ENCODE data around the gene ARX. TPM values are rescaled to one million over a fixed set of nuclear protein-coding genes. Genes with fewer than 3 reads are reported as not detected.

Gene ARX
- total RNA-seq, 1 donor from 2014 or later: not detected

DNA sequence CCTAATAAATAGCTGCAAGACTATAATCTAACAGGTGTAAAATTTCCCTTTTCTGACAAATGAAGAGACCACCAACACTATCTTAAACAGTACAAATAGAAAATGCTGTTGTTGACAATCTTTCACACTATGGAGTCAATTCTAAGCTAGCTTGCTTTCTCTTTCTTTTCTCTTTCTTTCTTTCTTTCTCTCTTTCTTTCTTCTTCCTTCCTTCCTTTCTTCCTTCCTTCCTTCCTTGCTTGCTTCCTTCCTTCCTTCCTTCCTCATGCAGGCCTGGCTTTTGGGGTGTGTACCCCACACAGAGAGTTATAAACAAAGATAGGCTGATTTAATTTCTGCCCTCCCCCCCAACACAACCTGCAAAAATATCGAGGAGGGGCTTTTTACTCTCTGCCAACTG is 8.1 kb upstream of the ARX start:
- no peak for DNase-seq (ENCODE audit: low spot score)
- no peak overlapping the region for H3K4me3 Mint-ChIP-seq (ENCODE audit: low read depth)
- H3K27me3 Mint-ChIP-seq (ENCODE audit: low read depth): peaks cover 53% of the 10 kb centered on the region
- intact Hi-C loops (cut with micrococcal nuclease): no loop called here
- no peaks in the 10 kb centered on the region for H3K9me3 Mint-ChIP-seq
- H3K36me3 Mint-ChIP-seq (ENCODE audit: low read depth): no peaks in the 10 kb centered on the region
- H3K4me1 Mint-ChIP-seq (ENCODE audit: low read depth): peaks cover 3% of the 10 kb centered on the region
- H3K27ac Mint-ChIP-seq: no peak overlapping the region

DNA sequence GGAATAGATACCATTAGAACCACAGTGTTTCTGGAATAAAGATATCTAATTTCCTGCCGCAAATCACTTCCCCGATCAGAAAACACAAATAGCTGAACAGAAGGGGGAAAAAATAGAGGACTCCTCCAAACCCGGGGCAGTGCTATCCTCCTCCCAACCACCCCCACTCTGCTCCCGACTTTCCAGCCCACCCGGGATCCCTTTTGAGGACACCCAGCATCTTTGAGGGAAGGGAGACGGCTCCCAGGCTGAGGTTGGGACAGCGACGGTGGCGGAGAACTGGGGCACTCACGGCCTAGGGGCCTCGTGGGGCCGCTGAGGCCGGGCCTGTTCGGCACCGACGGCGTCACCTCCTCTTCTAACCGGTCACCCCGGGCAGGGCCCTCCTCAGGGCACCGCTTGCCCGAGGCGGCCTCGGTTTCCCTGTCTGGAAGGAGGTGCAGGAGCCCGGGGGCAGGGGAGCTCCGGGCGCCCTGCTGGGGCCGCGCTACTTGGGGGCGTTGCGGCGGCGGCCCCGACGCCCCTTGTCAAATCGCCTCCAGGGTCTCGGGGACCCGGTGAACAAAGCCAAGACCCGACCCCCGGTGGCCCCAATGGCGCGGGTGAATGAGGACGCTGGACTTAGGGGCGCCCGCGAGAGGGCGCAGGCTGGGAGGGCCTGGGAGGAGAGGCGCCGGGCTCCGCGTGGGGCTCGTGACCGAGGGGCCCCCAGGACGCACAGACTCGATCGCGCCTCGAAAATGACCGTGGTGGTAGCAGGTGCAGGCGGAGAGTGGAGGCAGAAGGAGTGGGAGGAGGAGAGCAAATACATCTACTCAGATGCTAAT is 6.9 kb upstream of the ARX start:
- no peaks in the 10 kb centered on the region for H3K36me3 Mint-ChIP-seq (ENCODE audit: low read depth)
- no peaks in the 10 kb centered on the region for H3K9me3 Mint-ChIP-seq
- H3K27ac Mint-ChIP-seq: no peak overlapping the region
- H3K4me3 Mint-ChIP-seq (ENCODE audit: low read depth): no peak overlapping the region
- DNase-seq (ENCODE audit: low spot score): no peak
- intact Hi-C loops (cut with micrococcal nuclease): no loop called here
- peaks cover 4% of the 10 kb centered on the region for H3K4me1 Mint-ChIP-seq (ENCODE audit: low read depth)
- H3K27me3 Mint-ChIP-seq (ENCODE audit: low read depth): peaks cover 60% of the 10 kb centered on the region

DNA sequence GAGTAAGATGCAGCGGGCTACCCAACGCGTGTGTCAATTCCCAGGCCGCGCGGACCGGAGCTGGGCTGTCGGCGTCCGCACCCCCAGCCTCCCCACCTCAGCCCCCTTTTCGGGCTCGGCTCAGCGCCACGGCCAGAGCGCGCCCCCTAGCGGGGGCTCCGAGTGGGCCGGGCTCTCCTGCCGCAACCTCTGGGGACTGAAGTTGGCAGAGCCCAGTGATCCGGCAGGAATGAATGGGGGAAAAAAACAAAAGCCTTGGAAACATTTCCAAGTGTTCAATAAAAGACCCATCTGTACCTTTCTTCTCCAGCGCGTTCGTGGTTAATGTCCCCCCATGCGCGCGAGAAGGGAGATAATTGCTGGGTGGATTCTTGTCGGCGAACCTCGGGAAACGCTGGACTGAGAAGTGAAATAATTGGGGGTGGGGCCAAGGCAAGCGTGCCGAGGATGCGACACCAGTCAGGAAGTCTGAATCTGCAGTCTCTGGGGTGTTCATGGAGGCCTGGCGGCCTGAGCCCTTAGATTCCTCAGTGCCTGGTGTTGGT is 5.2 kb upstream of the ARX start:
- DNase-seq (ENCODE audit: low spot score): no peak
- no peaks in the 10 kb centered on the region for H3K36me3 Mint-ChIP-seq (ENCODE audit: low read depth)
- no peak overlapping the region for H3K27ac Mint-ChIP-seq
- H3K27me3 Mint-ChIP-seq (ENCODE audit: low read depth): peaks cover 71% of the 10 kb centered on the region
- intact Hi-C loops (cut with micrococcal nuclease): loop anchor here (2.0 kb wide), 1 partner anchor 124 kb away; no protein-coding TSS in a partner anchor
- peaks cover 7% of the 10 kb centered on the region for H3K4me1 Mint-ChIP-seq (ENCODE audit: low read depth)
- H3K4me3 Mint-ChIP-seq (ENCODE audit: low read depth): peak overlapping the region; percentile 39
- no peaks in the 10 kb centered on the region for H3K9me3 Mint-ChIP-seq

DNA sequence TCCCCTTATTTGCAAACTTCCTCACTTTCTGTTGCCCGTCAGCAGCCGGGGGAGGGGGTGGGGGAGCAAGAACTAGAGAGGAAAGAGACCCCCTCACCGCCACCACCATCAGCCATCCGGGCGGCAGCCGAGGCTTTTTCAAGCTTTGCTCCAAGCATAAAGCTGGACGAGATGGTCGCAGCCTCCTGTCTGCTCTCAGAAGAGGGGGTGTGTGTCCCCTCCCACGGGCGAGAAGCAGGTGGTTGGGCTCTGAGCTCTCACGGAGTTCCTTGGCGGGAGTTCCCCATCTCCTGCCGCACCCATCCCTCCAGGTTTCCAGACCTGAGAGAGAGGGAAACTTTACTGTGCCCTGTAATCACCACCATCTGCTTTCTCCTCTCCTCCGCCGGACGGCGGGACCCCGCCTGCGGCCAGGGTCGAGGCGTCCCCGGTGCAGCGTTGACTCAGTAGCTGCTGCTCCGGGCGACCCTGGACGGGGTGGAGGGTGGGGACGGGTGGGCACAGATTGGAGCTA is 4.7 kb upstream of the ARX start:
- no peak overlapping the region for H3K4me3 Mint-ChIP-seq (ENCODE audit: low read depth)
- H3K27ac Mint-ChIP-seq: no peak overlapping the region
- peaks cover 70% of the 10 kb centered on the region for H3K27me3 Mint-ChIP-seq (ENCODE audit: low read depth)
- intact Hi-C loops (cut with micrococcal nuclease): loop anchor here (2.0 kb wide), 1 partner anchor 124 kb away; no protein-coding TSS in a partner anchor
- no peaks in the 10 kb centered on the region for H3K9me3 Mint-ChIP-seq
- no peaks in the 10 kb centered on the region for H3K36me3 Mint-ChIP-seq (ENCODE audit: low read depth)
- H3K4me1 Mint-ChIP-seq (ENCODE audit: low read depth): peaks cover 7% of the 10 kb centered on the region
- no peak for DNase-seq (ENCODE audit: low spot score)

DNA sequence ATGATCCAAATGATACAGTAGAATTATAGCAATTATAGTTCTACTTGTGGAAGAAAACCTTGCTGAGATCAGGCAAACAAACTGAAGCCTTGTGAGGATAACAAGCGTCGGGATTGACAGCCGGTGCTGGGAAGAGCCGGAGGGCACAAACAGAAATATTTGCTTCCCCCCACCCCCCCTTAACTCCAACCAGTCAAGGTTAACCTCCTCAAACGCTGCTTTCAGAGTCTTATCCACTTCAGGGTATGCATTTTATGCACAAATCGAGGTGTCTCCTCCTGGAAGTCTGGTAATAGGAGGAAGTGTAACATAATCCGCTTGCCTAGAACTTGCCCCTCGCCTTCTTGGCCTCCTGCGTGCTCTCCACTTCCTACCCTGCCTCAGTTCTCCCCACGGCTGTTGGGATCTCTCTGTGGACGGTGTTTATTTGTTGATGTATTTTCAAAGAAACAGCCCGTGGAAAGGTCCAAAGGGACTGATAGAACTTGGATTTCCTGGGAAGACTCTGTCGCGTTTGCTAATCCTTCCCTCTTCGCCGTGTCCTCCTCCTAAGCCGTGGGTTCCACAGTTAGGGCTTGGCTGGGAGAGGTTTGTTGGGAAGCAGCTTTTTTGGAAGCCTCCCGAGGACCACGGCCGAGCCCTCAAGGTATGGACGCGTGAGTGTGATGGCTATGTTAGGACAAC is 4.1 kb upstream of the ARX start:
- DNase-seq (ENCODE audit: low spot score): no peak
- H3K27ac Mint-ChIP-seq: no peak overlapping the region
- no peaks in the 10 kb centered on the region for H3K36me3 Mint-ChIP-seq (ENCODE audit: low read depth)
- H3K27me3 Mint-ChIP-seq (ENCODE audit: low read depth): peaks cover 73% of the 10 kb centered on the region
- H3K4me3 Mint-ChIP-seq (ENCODE audit: low read depth): no peak overlapping the region
- intact Hi-C loops (cut with micrococcal nuclease): loop anchor here (2.0 kb wide), 2 partner anchors 15 to 125 kb away; no protein-coding TSS in a partner anchor
- no peaks in the 10 kb centered on the region for H3K9me3 Mint-ChIP-seq
- peaks cover 7% of the 10 kb centered on the region for H3K4me1 Mint-ChIP-seq (ENCODE audit: low read depth)

DNA sequence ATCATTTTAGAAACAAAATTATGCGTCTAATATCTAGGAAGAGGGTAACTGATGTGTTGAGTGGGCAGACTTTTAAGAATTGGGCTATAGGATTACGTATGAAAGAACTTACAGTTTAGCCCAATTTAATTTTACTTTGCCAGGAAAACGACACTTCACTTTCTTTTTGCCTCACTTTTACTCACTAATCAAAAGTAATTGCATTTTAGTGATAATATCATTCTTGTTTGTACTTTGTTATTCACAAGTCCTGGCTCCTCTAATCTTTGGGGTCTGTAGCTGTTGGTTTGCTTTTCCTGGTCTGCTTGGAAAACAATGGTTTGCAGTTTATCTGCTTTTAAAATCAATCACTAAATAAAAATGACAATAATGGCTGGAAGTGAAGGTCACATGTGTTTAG is 2.9 kb upstream of the ARX start:
- no peak overlapping the region for H3K27ac Mint-ChIP-seq
- H3K9me3 Mint-ChIP-seq: no peaks in the 10 kb centered on the region
- intact Hi-C loops (cut with micrococcal nuclease): loop anchor here (2.0 kb wide), 1 partner anchor 14 kb away; no protein-coding TSS in a partner anchor
- no peak for DNase-seq (ENCODE audit: low spot score)
- H3K4me3 Mint-ChIP-seq (ENCODE audit: low read depth): no peak overlapping the region
- H3K36me3 Mint-ChIP-seq (ENCODE audit: low read depth): no peaks in the 10 kb centered on the region
- peaks cover 68% of the 10 kb centered on the region for H3K27me3 Mint-ChIP-seq (ENCODE audit: low read depth)
- peaks cover 7% of the 10 kb centered on the region for H3K4me1 Mint-ChIP-seq (ENCODE audit: low read depth)

DNA sequence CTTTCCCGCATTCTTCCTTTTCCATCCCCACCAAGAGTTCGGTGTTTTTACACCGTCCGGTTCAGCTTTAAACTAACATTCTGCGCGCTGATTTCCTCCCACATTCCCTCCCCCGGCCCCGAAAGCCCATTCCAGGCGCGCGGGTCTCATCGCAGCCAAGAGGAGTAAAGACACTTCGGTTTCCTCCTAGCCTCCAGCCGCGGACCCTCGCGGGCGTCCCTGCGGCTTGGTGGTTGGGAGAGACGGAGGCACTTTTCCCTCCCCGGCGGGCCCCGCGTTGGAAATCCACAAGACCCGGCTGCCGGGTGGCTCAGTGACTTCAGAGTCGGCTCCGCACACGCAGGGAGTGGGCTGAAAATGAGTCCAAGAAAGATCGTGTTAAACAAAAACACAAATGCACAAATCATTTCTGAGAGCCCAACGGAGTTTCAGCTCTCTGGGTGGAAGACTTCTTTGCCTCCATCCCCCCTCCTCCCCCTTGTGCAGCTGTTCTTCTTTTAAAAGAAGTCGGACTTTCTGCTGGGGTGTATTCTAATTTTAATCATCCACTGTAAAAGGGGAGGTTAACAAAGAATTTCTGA is 2.0 kb upstream of the ARX start:
- intact Hi-C loops (cut with micrococcal nuclease): loop anchor here (2.0 kb wide), 1 partner anchor 13 kb away; no protein-coding TSS in a partner anchor
- no peak for DNase-seq (ENCODE audit: low spot score)
- Mint-ChIP-seq H3K4me3 (ENCODE audit: low read depth) (no peak overlapping the region), H3K27me3 (ENCODE audit: low read depth) (peaks cover 64% of the 10 kb centered on the region), H3K4me1 (ENCODE audit: low read depth) (peaks cover 7% of the 10 kb centered on the region), H3K36me3 (ENCODE audit: low read depth) (no peaks in the 10 kb centered on the region), H3K9me3 (no peaks in the 10 kb centered on the region), H3K27ac (no peak overlapping the region)

DNA sequence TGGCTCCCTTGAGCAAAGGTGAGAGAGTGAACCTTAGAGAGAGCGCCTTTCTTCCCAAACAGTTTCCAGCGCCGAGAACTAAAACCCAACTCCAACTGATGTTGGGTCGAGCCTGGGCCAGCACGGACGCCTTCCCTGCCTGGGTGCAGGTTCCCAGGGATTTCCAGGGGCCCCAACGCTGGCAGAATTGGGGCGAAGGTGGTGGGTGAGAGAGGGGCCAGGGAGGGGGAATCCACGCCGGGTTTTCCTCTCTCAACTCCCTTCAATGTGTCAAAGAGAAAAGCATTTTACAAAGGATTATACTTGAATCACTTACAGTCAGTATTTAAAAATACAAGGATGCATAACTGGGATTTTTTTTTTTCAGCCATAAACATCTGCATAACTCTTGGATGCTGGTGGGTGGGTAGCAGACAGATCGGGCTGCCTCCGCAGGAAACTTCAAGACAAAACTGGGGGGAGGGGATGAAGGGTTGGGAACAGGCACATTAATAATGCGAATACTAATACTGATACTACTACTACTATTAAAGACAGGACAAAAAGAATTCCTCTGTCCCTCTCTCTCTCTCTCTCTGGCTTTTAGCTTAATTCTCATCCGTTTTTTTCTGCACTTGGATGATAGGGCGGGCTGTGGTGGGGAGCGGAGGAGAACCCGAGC is 1.3 kb upstream of the ARX start:
- DNase-seq (ENCODE audit: low spot score): no peak
- intact Hi-C loops (cut with micrococcal nuclease): no loop called here
- H3K36me3 Mint-ChIP-seq (ENCODE audit: low read depth): no peaks in the 10 kb centered on the region
- H3K4me1 Mint-ChIP-seq (ENCODE audit: low read depth): peaks cover 8% of the 10 kb centered on the region
- no peak overlapping the region for H3K27ac Mint-ChIP-seq
- H3K9me3 Mint-ChIP-seq: no peaks in the 10 kb centered on the region
- H3K27me3 Mint-ChIP-seq (ENCODE audit: low read depth): peaks cover 63% of the 10 kb centered on the region
- no peak overlapping the region for H3K4me3 Mint-ChIP-seq (ENCODE audit: low read depth)

DNA sequence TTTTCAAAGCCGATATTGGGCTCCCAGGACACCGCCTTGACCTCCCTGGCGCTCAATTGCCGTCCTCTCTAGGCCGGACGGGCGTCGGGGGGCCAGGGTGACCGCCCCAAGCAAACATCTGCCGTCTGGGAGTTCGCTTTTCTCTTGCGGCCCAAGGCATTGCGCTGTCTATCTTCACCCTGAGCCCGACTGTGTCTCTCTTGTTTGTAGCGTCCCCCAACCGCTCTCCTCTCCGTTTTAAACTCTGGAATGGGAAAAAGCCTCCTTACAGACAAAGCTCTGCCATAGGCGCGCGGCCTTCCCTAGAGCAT is 551 bp upstream of the ARX start:
- H3K27me3 Mint-ChIP-seq (ENCODE audit: low read depth): peaks cover 59% of the 10 kb centered on the region
- H3K36me3 Mint-ChIP-seq (ENCODE audit: low read depth): no peaks in the 10 kb centered on the region
- no peak overlapping the region for H3K27ac Mint-ChIP-seq
- DNase-seq (ENCODE audit: low spot score): no peak
- peaks cover 5% of the 10 kb centered on the region for H3K4me1 Mint-ChIP-seq (ENCODE audit: low read depth)
- no peak overlapping the region for H3K4me3 Mint-ChIP-seq (ENCODE audit: low read depth)
- no peaks in the 10 kb centered on the region for H3K9me3 Mint-ChIP-seq
- intact Hi-C loops (cut with micrococcal nuclease): no loop called here

DNA sequence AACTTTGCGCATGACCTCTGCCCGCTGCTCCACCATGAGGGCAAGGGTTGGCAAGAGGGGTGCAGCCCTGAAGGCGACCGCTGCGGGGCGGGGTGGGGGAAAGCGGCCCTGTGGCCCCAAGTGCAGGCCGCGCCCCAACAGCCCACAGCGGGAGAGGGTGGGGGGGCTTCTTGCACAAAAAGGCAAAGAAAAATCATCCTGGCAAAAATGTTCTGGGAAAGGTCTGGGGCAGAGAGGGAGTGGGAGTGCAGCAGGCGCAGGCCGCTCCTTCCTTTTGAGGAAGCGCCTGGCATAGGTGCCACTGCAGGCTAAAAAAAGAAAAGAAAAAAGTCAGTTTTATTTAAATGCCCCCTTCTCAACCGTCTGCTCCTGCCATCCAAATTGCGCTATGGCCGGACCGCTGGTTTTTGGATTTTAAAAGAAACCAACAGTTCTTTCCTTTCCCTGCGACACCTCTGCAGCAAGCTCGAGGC is 1.4 kb downstream of the ARX start:
- Mint-ChIP-seq H3K9me3 (no peaks in the 10 kb centered on the region), H3K27ac (no peak overlapping the region), H3K27me3 (ENCODE audit: low read depth) (peaks cover 65% of the 10 kb centered on the region), H3K4me1 (ENCODE audit: low read depth) (peaks cover 5% of the 10 kb centered on the region), H3K36me3 (ENCODE audit: low read depth) (no peaks in the 10 kb centered on the region), H3K4me3 (ENCODE audit: low read depth) (peak overlapping the region; percentile 67)
- DNase-seq (ENCODE audit: low spot score): no peak
- intact Hi-C loops (cut with micrococcal nuclease): no loop called here

DNA sequence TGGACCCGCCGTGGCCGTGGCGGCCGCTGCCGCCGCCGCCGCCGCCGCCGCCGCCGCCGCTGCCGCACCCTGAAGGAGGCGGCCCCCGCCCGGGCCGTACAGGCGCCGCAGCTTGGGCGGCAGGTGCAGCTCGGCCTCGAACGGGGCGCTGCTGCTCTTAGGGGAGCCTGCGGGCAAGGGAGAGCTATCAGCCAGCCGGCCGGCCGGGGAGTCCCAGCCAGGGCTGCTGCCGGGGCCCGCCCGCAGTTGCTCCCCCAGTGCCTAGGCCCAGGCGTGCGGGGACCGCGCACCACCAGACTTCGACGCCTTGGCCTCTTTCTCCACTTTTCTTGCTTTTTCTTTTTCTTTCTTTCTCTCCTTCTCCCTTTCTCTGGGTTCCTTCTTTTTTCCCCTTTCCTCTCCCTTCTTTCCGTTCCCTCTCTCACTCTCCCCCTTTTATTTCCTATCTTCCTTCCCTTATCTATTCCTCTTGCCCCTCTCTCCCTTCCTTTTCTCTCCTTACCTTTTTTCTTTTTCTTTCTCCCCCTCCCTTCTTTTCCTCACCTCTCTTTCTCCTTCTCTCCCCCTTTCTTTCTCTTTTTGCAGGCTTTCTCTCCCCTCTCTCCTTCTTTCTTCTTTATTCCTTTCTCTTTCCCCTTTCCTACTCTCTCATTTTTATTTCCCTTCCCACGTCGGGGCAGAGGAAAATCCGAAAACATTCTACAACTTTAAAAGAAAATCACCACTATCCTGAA is 2.0 kb downstream of the ARX start:
- Mint-ChIP-seq H3K4me3 (ENCODE audit: low read depth) (peak overlapping the region; percentile 67), H3K27ac (no peak overlapping the region)

More for the DNA sequence above, 2.0 kb downstream of the ARX start:
- no peaks in the 10 kb centered on the region for H3K9me3 Mint-ChIP-seq
- H3K27me3 Mint-ChIP-seq (ENCODE audit: low read depth): peaks cover 67% of the 10 kb centered on the region
- intact Hi-C loops (cut with micrococcal nuclease): no loop called here
- no peaks in the 10 kb centered on the region for H3K36me3 Mint-ChIP-seq (ENCODE audit: low read depth)
- no peak for DNase-seq (ENCODE audit: low spot score)
- H3K4me1 Mint-ChIP-seq (ENCODE audit: low read depth): peaks cover 5% of the 10 kb centered on the region

Measured in activated T-helper 2 cell treated with anti-CD3 and anti-CD28 coated beads, Interferon-gamma antibody, Interleukin-2, Interleukin-4, amounts not matched to agents 10 μg/mL and 5 μg/mL and 100 μg/mL, durations not matched to agents 14 hours and 24 hours and 36 hours (primary cell).